ENCODE data around the gene RNASE9.
"Not testable (repeated sequence)": the region's sequence is repeated elsewhere in the genome, so short reads cannot be mapped to it uniquely, and the experiment has no call there.

The RNASE9 gene

DNA sequence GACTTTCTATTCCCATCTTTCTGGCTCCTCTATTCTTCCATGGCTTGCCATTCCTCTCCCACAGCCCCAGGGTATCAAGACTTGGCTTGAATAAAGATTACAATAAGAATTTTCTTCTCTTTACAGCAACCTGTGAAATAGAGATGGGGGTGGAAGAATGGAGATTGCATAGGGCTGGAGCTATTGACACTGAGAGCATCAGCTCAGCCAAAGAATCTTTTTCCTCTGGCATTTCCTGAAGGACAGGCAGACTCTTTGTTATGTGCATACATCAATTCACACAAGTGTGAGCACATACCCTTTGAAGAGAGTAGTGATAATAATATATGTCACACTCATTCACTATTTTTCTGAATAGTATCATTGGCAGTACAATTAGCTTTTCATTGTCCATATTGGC is 22.3 kb upstream of the RNASE9 start:
- in situ Hi-C loops (cut with HindIII; ENCODE audit: low pct_ligation_motif_present, low sequenced_read_pairs): no loop called here
- TF ChIP-seq, protein P1, sequence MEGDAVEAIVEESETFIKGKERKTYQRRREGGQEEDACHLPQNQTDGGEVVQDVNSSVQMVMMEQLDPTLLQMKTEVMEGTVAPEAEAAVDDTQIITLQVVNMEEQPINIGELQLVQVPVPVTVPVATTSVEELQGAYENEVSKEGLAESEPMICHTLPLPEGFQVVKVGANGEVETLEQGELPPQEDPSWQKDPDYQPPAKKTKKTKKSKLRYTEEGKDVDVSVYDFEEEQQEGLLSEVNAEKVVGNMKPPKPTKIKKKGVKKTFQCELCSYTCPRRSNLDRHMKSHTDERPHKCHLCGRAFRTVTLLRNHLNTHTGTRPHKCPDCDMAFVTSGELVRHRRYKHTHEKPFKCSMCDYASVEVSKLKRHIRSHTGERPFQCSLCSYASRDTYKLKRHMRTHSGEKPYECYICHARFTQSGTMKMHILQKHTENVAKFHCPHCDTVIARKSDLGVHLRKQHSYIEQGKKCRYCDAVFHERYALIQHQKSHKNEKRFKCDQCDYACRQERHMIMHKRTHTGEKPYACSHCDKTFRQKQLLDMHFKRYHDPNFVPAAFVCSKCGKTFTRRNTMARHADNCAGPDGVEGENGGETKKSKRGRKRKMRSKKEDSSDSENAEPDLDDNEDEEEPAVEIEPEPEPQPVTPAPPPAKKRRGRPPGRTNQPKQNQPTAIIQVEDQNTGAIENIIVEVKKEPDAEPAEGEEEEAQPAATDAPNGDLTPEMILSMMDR (IDR thresholded peaks at IDR 0.05; ENCODE audit: low read depth, low read length, missing control alignments): no peak
- no peak for DNase-seq
- no peaks in the 10 kb centered on the region for H3K27me3 ChIP-seq (replicated peaks)
- no peaks in the 10 kb centered on the region for H3K36me3 ChIP-seq (replicated peaks)
- H3K4me3 ChIP-seq (ENCODE audit: low read depth, low read length): no peak overlapping the region
- H3K27ac ChIP-seq: no peak overlapping the region

DNA sequence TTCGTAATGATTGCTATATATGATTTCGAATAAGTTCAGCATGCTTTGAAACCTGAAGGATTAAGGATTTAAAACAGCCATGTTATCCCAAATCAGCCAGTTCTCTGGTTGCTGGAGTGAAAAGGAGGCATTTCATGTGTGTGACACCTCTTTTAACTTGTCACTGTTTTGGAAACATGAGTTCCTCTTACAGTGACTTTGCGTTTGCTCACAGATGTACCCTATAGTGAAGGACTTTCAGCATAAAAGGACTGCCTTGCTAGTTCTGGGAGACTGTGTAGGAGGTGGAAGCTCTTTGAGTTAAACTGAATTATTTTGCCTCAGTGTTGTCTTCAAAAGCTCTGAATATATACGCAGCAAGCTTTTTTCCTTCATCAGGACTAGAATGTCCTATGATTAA is 19.4 kb upstream of the RNASE9 start:
- H3K4me3 ChIP-seq (ENCODE audit: low read depth, low read length): no peak overlapping the region
- no peak for DNase-seq

DNA sequence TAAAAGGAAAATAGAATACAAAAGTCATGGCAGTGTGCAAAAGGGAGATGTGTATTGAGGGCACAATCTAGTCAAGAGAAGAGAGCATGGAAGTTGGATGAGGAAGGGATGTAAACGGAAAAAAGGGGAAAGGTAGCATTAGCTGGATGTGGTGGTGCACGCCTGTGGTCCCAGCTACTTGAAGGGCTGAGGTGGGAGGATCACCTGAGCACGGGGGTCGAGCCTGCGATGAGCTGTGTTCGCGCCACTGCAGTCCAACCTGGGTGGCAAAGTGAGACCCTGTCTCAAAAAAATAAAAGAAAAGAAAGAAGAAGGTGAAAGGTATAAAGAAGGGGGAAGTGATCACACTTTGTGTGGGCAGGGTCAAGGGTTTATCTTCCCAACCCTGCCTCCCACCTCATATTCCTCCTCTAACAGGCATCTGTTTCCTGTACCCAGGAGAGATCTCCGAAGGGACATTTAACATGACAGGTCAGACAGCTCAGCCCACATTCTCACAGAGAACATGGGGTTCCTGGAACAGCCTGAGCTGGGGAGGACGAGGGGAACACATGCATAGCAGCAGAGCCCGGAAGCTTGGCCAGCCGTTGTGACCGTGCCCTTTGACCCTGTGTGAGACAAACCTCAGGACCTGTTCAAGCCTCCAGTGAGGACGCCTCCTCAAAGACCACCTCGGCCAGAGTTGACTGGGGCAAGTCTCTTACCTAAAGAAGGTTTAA is 18.1 kb upstream of the RNASE9 start:
- no peak overlapping the region for H3K27ac ChIP-seq
- in situ Hi-C loops (cut with HindIII; ENCODE audit: low pct_ligation_motif_present, low sequenced_read_pairs): no loop called here
- no peak overlapping the region for H3K4me3 ChIP-seq (ENCODE audit: low read depth, low read length)
- H3K36me3 ChIP-seq (replicated peaks): no peaks in the 10 kb centered on the region
- DNase-seq: no peak
- no peaks in the 10 kb centered on the region for H3K27me3 ChIP-seq (replicated peaks)
- TF ChIP-seq, protein P1 (IDR thresholded peaks at IDR 0.05; ENCODE audit: low read depth, low read length, missing control alignments): no peak

More for the DNA sequence above, 19.4 kb upstream of the RNASE9 start:
- in situ Hi-C loops (cut with HindIII; ENCODE audit: low pct_ligation_motif_present, low sequenced_read_pairs): no loop called here
- TF ChIP-seq, protein P1 (IDR thresholded peaks at IDR 0.05; ENCODE audit: low read depth, low read length, missing control alignments): no peak
- no peak overlapping the region for H3K27ac ChIP-seq
- H3K36me3 ChIP-seq (replicated peaks): no peaks in the 10 kb centered on the region
- no peaks in the 10 kb centered on the region for H3K27me3 ChIP-seq (replicated peaks)

DNA sequence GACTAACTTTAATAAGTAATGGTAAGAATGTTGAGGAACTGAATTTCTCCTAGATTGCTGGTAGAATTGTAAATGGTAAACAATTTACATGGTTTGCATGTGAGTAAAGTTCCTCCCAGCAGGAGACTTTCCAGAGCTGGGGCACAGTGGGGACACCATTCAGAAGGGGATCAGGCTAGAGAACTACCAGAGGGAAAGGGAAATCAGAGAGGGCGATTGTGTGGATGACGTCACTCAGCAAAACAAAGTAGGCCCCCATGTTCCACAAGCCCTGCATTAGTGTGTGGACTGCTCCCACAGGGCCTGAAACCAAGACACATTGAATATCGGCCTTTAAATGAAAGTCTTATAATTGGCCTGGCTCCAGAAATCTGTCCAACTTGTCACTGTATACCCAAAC is 17.5 kb upstream of the RNASE9 start:
- in situ Hi-C loops (cut with HindIII; ENCODE audit: low pct_ligation_motif_present, low sequenced_read_pairs): no loop called here

DNA sequence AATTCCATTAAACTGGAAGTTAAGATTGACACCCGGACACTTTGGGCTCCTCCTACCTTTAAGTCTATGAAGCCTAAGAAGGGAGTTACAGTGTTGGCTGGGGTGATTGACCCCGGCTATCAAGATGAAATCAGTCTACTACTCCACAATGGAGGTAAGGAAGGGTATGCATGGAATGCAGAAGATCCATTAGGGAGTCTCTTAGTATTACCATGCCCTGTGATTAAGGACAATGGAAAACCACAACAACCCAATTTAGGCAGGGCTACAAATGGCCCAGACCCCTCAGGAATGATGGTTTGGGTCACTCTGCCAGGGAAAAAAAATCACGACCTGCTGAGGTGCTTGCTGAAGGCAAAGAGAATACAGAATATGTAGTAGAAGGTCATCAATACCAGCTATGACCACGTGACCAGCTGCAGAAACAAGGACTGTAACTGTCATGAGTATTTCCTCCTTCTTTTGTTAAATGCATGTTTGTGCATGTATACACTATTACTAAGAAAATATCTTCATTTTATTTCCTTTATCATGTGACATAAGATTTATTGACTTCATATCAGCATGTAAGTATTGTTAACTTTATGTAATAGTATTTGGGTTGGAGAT is 11.6 kb upstream of the RNASE9 start:
- DNase-seq; H3K36me3 ChIP-seq (replicated peaks); H3K27ac ChIP-seq; H3K27me3 ChIP-seq (replicated peaks); H3K4me3 ChIP-seq (ENCODE audit: low read depth, low read length); in situ Hi-C loops (cut with HindIII; ENCODE audit: low pct_ligation_motif_present, low sequenced_read_pairs): not testable (repeated sequence)

More for the DNA sequence above, 17.5 kb upstream of the RNASE9 start:
- no peaks in the 10 kb centered on the region for H3K36me3 ChIP-seq (replicated peaks)
- no peak for DNase-seq
- H3K27ac ChIP-seq: no peak overlapping the region
- no peaks in the 10 kb centered on the region for H3K27me3 ChIP-seq (replicated peaks)
- no peak overlapping the region for H3K4me3 ChIP-seq (ENCODE audit: low read depth, low read length)
- TF ChIP-seq, protein P1 (IDR thresholded peaks at IDR 0.05; ENCODE audit: low read depth, low read length, missing control alignments): no peak

DNA sequence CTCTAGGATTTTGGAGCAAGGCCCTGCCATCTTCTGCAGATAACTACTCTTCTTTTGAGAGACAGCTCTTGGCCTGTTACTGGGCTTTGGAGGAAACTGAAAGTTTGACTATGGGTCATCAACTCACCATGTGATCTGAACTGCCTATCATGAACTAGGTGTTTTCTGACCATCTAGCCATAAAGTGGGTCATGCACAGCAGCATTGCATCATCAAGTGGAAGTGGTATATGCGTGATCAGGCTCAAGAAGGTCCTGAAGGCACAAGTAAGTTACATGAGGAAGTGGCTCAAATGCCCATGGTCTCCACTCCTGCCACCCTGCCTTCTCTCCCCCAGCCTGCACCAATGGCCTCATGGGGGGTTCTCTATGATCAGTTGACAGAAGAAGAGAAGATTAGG is 9.9 kb upstream of the RNASE9 start:
- H3K36me3 ChIP-seq (replicated peaks); in situ Hi-C loops (cut with HindIII; ENCODE audit: low pct_ligation_motif_present, low sequenced_read_pairs); H3K27me3 ChIP-seq (replicated peaks); H3K27ac ChIP-seq; DNase-seq; H3K4me3 ChIP-seq (ENCODE audit: low read depth, low read length): not testable (repeated sequence)

DNA sequence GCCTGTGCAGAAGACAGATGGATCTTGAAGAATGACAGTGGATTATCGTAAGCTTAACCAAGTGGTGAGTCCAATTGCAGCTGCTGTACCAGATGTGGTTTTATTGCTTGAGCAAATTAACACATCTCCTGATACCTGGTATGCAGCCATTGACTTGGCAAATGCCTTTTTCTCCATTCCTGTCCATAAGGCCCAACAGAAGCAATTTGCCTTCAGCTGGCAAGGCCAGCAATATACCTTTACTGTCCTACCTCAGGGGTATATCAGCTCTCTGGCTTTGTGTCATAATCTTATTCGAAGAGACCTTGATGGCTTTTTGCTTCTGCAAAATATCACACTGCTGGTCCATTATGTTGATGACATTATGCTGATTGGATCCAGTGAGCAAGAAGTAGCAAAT is 9.0 kb upstream of the RNASE9 start:
- in situ Hi-C loops (cut with HindIII; ENCODE audit: low pct_ligation_motif_present, low sequenced_read_pairs); H3K27ac ChIP-seq; H3K4me3 ChIP-seq (ENCODE audit: low read depth, low read length); DNase-seq; H3K27me3 ChIP-seq (replicated peaks); H3K36me3 ChIP-seq (replicated peaks): not testable (repeated sequence)
